Fibroblast of skin of abdomen (primary cell): Measurements from ENCODE around the gene DDX39A.

Experiments
- DNase-seq: peaks from one replicate; pipeline ENCODE4 v3.0.0-alpha.2; 2013

The DDX39A gene

DNA sequence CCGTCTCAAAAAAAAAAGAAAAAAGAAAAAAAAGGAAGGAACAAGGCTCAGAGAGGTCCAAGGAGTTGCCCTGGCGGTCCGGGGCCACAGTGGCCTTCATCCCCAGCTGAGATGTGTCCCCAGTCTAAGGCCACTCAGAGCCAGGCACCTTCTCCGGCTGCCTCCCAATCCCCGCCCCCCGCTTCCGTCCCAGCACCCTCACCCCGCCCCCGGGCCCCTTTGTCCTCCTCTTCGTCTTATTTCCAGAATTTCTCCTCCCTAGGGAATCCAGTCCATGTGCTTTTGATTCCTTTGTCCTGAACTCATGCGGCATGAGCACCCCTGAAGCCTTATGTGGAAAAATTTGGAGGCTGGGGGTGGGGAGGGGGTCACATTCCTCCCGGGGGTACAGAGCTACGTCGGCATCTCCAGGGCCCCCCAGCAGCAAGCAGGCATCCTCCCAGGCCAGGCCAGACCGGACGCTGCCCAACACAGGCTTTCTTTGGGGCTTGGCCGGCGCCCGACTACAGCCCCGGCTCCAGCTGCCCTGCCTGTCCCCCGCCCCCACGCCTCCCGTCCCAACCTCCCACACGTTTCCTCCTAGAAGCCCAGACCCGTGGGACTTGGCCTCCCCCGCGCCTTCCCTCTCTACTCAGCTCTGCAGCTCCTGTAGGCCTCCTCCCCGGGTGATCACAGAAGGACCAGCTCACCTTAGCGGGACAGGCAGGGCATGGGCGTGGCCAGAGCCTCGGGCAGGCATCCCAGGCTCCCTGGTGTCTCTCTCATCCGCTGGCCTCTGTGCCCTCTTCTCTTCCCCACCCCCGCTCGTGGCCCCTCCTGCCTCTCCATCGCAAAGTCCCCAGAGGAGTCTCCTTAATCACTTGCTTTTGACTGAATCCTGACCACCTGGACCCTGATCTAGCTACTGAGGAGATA is 55.7 kb downstream of the DDX39A start:
- DNase-seq, result peak; percentile 83

DNA sequence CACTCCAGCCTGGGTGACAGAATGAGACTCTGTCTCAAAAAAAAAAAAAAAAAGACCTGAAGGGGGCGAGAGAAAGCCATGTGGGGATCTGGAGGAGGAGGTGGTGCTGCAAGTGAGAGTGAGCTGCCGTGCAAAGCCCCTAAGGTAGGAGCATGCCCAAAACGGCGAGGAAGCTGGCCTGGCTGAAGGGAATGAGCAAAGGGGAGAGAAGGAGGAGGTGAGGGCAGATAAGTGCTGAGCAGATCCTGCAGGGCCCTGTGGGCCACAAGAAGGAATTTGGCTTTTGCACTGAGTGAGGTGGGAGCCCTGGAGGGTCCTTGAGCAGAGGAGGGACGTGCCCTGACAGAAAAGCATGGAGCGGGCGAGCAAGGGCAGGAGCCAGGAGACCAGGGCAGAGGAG is 57.3 kb downstream of the DDX39A start:
- DNase-seq, result peak; percentile 44
